ENCODE measurements around the gene NTRK1. TPM values are rescaled to one million over a fixed set of nuclear protein-coding genes. Genes with fewer than 3 reads are reported as not detected.

Gene NTRK1
- total RNA-seq, 4 donors from 2014 or later, result 0.57 TPM; not detected in 3

- no peaks in the 10 kb centered on the region for H3K9me3 ChIP-seq
- peaks cover 0 to 31% of the 10 kb centered on the region in 2 donors for H3K27me3 ChIP-seq
- peak overlapping the region in 1 of 4 donors; percentile 41 for H3K4me3 ChIP-seq
- H3K36me3 ChIP-seq, result no peaks in the 10 kb centered on the region
- H3K4me1 ChIP-seq, result peaks cover 0 to 22% (median 0%) of the 10 kb centered on the region in 4 donors
- H3K27ac ChIP-seq, result no peak overlapping the region
- no peak for DNase-seq
- TF ChIP-seq CTCF (IDR thresholded peaks at IDR 0.05) (no peak), POLR2A (IDR thresholded peaks at IDR 0.05) (no peak)
Observed at GRCh38 chr1:156928043-156928602, 67.5 kb downstream of the NTRK1 start.

GRCh38 chr1:156929596-156930238, 69.1 kb downstream of the NTRK1 start:
- TF ChIP-seq POLR2A (IDR thresholded peaks at IDR 0.05), result no peak
- TF ChIP-seq CTCF (IDR thresholded peaks at IDR 0.05), result no peak
- Histone ChIP-seq H3K4me1 (peaks cover 0 to 11% (median 0%) of the 10 kb centered on the region in 4 donors), H3K36me3 (no peaks in the 10 kb centered on the region), H3K9me3 (no peaks in the 10 kb centered on the region), H3K4me3 (no peak overlapping the region), H3K27ac (no peak overlapping the region), H3K27me3 (peaks cover 0 to 15% of the 10 kb centered on the region in 2 donors)
- DNase-seq, result peak in 1 of 3 donors; percentile 37

- peaks cover 0 to 2% (median 0%) of the 10 kb centered on the region in 3 donors for H3K36me3 ChIP-seq
- peaks cover 0 to 11% (median 0%) of the 10 kb centered on the region in 4 donors for H3K4me1 ChIP-seq
- H3K27ac ChIP-seq, result no peak overlapping the region
- peaks cover 0 to 13% of the 10 kb centered on the region in 2 donors for H3K27me3 ChIP-seq
- H3K4me3 ChIP-seq, result no peak overlapping the region
- TF ChIP-seq POLR2A (IDR thresholded peaks at IDR 0.05), result no peak
- no peak for TF ChIP-seq CTCF (IDR thresholded peaks at IDR 0.05)
- DNase-seq, result peak in 1 of 3 donors; percentile 18
- no peaks in the 10 kb centered on the region for H3K9me3 ChIP-seq
Observed at GRCh38 chr1:156930483-156930882, 69.8 kb downstream of the NTRK1 start.

Other genes with a start within 250 kb of the NTRK1 start
- 1 to 10 TPM in 3 of 4 donors, not detected in 1; 1.9 to 2.2 (median 2.1) TPM for gene HAPLN2, start 241.4 kb upstream of the NTRK1 start, total RNA-seq
- gene BCAN, start 218.7 kb upstream of the NTRK1 start, total RNA-seq, result 1 to 10 TPM in 1 of 4 donors, under 1 TPM in 1, not detected in 2; 0.28 to 1.3 TPM
- 10 to 100 TPM in 1 of 4 donors, 1 to 10 TPM in 3; 2.8 to 25.6 (median 3.1) TPM for gene NES, start 183.5 kb upstream of the NTRK1 start, total RNA-seq
- gene CRABP2, start 155.3 kb upstream of the NTRK1 start, total RNA-seq, result 1 to 10 TPM in 2 of 4 donors, not detected in 2; 3.6 to 5.0 TPM
- 10 to 100 TPM; 33.8 to 95.2 (median 64.9) TPM for gene METTL25B, start 132.4 kb upstream of the NTRK1 start, total RNA-seq
- gene ISG20L2, start 132.1 kb upstream of the NTRK1 start, total RNA-seq, result 10 to 100 TPM; 22.4 to 47.2 (median 27.9) TPM
- 10 to 100 TPM; 15.7 to 35.8 (median 22.0) TPM for gene MRPL24, start 119.8 kb upstream of the NTRK1 start, total RNA-seq
- 100 to 1,000 TPM; 234 to 309 (median 281) TPM for gene HDGF, start 109.2 kb upstream of the NTRK1 start, total RNA-seq
- gene PRCC, start 93.3 kb upstream of the NTRK1 start, total RNA-seq, result 100 to 1,000 TPM in 1 of 4 donors, 10 to 100 TPM in 3; 43.3 to 114 (median 46.3) TPM
- gene SH2D2A, start 44.0 kb upstream of the NTRK1 start, total RNA-seq, result 10 to 100 TPM in 1 of 4 donors, 1 to 10 TPM in 2, not detected in 1; 2.7 to 13.5 (median 6.5) TPM
- not detected for gene INSRR, start 1.7 kb upstream of the NTRK1 start, total RNA-seq
- 10 to 100 TPM in 1 of 4 donors, 1 to 10 TPM in 3; 4.9 to 17.3 (median 7.0) TPM for gene PEAR1, start 32.9 kb downstream of the NTRK1 start, total RNA-seq
- not detected for gene LRRC71, start 59.8 kb downstream of the NTRK1 start, total RNA-seq
- 100 to 1,000 TPM in 2 of 4 donors, 10 to 100 TPM in 2; 56.7 to 127 (median 89.9) TPM for gene ARHGEF11, start 184.9 kb downstream of the NTRK1 start, total RNA-seq
- not detected for gene ETV3L, start 238.9 kb downstream of the NTRK1 start, total RNA-seq